Ovary (tissue), 3 donors: Measurements from ENCODE around the gene HES5.

Source experiments
- EP300 ChIP-seq: sonication (generic); formaldehyde crosslinking; IDR thresholded peaks from one replicate; pipeline ENCODE4 v1.6.1; 2017; ENCODE audit warnings: antibody characterized with exemption
- POLR2A ChIP-seq: fragments of 450-650 bp; IDR thresholded peaks from one replicate; pipeline ENCODE4 v1.6.1; 2017; ENCODE audit warnings: antibody characterized with exemption, mild to moderate bottlenecking, moderate library complexity
- TF ChIP-seq, protein P1 (sequence below), 3 donors: fragments of 450-650 bp in 2 of 3; fragments of 200-600 bp in 1 of 3; IDR thresholded peaks; one replicate each; pipeline versions ENCODE4 v1.5.1 to v1.8.0; 2016 to 2022; ENCODE audit warnings: antibody characterized with exemption in 3 of 3, mild to moderate bottlenecking in 1 of 3
- donor health status: DM: no; HTN: no; CAD: no.

GRCh38 chr1:2479618-2480017 is 50.4 kb downstream of the HES5 start:
- TF ChIP-seq POLR2A (no peak), EP300 (no peak)
- TF ChIP-seq, protein P1, sequence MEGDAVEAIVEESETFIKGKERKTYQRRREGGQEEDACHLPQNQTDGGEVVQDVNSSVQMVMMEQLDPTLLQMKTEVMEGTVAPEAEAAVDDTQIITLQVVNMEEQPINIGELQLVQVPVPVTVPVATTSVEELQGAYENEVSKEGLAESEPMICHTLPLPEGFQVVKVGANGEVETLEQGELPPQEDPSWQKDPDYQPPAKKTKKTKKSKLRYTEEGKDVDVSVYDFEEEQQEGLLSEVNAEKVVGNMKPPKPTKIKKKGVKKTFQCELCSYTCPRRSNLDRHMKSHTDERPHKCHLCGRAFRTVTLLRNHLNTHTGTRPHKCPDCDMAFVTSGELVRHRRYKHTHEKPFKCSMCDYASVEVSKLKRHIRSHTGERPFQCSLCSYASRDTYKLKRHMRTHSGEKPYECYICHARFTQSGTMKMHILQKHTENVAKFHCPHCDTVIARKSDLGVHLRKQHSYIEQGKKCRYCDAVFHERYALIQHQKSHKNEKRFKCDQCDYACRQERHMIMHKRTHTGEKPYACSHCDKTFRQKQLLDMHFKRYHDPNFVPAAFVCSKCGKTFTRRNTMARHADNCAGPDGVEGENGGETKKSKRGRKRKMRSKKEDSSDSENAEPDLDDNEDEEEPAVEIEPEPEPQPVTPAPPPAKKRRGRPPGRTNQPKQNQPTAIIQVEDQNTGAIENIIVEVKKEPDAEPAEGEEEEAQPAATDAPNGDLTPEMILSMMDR (IDR thresholded peaks at IDR 0.05): no peak
